AG09309 (cell line): ENCODE results near the gene PCMT1.

Experiments
- DNase-seq: peaks from one replicate; pipeline ENCODE4 v3.0.0-alpha.2; 2010; ENCODE audit warnings: low read depth
- H3K4me3 ChIP-seq: 2 replicates; pipeline ENCODE4 v1.5.1; 2011; ENCODE audit warnings: mild to moderate bottlenecking, low read depth, low read length, moderate library complexity; ENCODE audit not compliant: control insufficient read depth
- TF ChIP-seq, protein P1 (sequence below): IDR thresholded peaks from 2 replicates; pipeline ENCODE4 v1.5.1; 2011; ENCODE audit warnings: mild to moderate bottlenecking, low read depth, low read length, inconsistent platforms; ENCODE audit not compliant: insufficient read depth, control insufficient read depth; ENCODE audit errors: missing control alignments

The PCMT1 gene

DNA sequence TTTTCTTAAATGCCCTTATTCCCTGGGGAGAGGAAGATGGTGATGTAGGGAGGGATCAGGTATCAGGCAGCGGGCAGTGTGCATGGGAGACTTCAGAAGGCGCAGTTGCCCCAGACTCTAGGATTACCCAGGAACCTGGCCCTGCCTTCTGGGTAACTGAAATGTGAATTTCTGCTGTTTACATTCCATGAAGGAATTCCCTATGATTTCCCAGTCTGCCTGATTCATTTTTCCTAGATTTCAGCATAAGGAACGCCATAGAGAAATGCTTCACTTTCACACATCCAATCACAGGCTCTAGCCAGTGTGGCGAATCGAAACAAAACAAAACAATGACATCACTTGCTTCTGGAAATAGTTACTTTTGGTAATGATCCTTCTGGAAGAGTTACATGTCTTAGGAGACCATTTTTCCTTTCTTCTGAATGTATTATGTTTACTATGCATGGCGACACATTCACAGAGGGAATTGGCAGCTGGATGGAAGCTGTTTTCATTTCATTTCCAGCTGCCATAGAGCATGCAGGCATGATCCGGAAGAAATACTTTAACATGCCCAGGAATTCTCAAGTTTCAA lies 81.3 kb downstream of the PCMT1 start:
- no peak overlapping the region for H3K4me3 ChIP-seq
- no peak for DNase-seq
- TF ChIP-seq, protein P1, sequence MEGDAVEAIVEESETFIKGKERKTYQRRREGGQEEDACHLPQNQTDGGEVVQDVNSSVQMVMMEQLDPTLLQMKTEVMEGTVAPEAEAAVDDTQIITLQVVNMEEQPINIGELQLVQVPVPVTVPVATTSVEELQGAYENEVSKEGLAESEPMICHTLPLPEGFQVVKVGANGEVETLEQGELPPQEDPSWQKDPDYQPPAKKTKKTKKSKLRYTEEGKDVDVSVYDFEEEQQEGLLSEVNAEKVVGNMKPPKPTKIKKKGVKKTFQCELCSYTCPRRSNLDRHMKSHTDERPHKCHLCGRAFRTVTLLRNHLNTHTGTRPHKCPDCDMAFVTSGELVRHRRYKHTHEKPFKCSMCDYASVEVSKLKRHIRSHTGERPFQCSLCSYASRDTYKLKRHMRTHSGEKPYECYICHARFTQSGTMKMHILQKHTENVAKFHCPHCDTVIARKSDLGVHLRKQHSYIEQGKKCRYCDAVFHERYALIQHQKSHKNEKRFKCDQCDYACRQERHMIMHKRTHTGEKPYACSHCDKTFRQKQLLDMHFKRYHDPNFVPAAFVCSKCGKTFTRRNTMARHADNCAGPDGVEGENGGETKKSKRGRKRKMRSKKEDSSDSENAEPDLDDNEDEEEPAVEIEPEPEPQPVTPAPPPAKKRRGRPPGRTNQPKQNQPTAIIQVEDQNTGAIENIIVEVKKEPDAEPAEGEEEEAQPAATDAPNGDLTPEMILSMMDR, result no peak

DNA sequence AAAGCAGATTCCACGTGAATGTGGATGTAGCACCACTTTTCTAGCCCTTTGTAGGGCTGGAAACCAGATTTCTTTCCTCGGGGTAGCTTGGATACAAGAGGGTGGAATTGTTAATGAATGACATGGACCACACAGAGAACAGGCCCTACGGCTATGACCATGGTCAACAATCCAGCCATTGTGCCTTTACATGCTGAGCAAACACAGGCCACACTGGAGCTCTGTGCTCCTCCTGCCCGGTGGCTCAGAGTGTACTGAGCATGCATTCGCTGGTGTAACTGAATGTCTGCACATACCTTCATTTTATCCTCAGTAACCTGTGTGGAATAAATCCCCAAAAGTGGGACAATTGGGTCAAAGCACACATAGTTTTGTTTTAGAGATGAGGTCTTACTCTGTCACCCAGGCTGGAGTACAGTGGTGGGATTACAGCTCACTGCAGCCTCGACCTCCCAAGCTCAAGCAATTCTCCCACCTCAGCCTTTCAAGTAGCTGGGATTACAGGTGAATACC lies 81.8 kb downstream of the PCMT1 start:
- no peak overlapping the region for H3K4me3 ChIP-seq
- no peak for DNase-seq
- TF ChIP-seq, protein P1, result no peak

DNA sequence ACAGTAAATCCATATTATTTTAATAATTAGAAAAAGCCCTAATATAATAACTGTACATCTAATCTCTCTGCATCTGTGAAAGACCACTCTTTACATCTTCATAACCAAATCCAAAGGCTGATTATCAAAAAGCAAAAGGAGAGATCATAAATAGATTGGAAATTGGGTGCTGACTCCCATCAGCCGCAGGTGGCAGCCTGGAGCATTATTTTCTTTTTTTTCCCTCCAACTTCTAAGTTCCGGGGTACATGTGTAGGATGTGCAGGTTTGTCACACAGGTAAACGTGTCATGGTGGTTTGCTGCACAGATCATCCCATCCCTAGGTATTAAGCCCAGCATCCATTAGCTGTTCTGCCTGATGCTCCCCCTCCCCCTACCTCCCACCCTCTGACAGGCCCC lies 84.1 kb downstream of the PCMT1 start:
- no peak for DNase-seq

DNA sequence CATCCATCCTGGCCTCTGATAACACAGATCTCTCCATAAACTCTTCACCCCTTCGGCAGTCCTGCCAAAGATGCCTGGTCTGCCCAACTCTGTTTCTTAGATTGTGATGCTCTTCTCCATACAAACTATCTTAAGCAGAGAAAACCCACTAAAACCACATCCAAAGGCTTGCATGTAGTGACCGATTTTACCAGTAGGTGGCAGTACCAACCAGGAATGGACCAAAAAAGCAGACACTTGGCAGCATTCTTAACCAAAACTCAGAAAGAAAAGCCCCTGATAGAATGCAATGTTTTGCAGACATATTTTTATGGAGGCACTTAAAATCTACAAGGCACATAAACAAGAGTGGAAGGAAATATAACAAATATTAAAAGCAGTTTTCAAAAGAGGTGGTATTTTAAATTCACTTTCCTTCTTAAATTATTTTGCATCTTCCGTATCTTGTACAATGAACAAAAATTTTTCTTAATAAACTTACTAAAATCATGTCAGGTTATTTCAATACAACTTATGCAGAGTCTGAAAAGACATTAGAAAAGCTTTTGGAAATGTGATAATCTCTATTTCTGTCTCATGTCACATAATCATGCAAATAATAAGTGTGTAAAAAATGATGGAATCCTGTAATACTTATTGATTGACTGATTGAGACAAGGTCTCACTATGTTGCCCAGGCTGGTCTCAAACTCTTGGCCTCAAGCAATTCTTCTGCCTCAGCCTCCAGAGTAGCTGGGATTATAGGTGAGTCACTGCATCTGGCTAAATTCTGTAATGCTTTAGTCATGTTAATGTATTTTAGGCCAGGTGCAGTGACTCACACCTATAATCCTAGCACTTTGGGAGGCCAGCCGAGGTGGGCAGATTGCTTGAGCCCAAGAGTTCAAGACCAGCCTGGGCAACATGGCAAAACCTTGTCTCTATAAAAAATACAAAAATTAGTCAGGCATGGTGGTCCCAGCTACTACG lies 85.3 kb downstream of the PCMT1 start:
- DNase-seq, result no peak
- TF ChIP-seq, protein P1, result peak; percentile 87
- H3K4me3 ChIP-seq, result no peak overlapping the region

More for the DNA sequence above, 84.1 kb downstream of the PCMT1 start:
- TF ChIP-seq, protein P1, result no peak
- H3K4me3 ChIP-seq, result no peak overlapping the region

DNA sequence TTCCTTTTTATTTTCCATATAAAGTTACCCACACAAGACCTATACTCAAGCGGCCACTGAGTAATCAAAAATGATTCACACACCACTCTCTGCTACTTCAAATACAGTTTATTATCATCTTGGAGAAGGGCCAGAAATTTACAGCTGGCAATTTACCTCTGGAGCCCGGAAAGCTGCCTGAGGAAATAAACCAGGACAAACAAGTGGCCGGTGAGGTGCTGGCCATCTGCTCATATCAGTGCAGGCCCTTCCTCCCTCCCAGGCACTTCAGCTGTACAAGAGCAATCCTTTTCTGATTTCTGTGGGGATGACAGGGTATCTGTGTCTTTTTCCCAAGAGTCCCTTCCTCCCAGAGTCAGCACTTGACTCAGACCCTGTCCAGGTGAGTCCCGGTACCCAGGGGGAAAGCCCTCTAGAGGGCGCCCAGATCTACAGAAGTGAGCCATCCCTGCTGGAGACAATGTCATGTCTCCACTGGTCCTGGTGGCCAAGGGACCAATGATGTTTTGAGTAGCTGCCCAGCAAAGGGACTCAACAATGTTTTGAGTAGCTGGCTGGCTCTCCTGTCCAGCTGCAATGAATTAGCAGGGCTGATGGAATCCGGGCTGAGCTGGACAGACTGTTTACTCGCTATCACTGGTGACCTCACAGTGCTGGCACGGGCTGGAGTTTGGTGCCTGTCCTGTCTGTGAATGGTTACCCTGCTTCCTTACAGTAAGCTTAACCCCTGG lies 91.0 kb downstream of the PCMT1 start:
- DNase-seq, result no peak
- no peak overlapping the region for H3K4me3 ChIP-seq
- TF ChIP-seq, protein P1, result peak; percentile 54

DNA sequence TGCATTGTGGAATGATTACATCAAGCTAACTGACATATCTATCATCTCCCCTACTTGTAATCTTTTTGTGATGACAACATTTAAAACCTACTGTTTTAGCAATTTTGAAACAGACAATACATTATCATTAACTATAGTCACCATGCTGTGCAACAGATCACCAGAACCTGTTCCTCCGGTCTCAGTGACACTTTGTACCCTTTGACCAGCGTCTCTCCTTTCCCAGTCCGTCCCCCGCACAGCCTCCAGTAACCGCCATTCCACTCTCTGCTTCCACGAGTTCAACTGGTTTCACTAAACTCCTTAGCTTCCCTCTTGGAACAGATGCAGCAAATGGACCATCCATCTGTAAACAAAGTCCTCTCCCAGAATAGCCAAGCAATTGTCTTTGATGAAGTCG lies 92.8 kb downstream of the PCMT1 start:
- no peak for DNase-seq
- H3K4me3 ChIP-seq, result no peak overlapping the region
- TF ChIP-seq, protein P1, result no peak
